H1 (cell line): Measurements from ENCODE around the gene CD7. TPM values are rescaled to one million over a fixed set of nuclear protein-coding genes. Genes with fewer than 3 reads are reported as not detected.

ENCODE experiments used
- SUZ12 ChIP-seq: fragments of 200-600 bp; sonication (generic); IDR thresholded peaks from 2 replicates; pipeline ENCODE4 v1.6.1; 2012; ENCODE audit warnings: mild to moderate bottlenecking, inconsistent platforms, low read length, moderate library complexity, mixed read lengths
- YY1 ChIP-seq: IDR thresholded peaks from 2 replicates; pipeline ENCODE4 v1.6.1; 2011; ENCODE audit warnings: low read depth, mild to moderate bottlenecking, low read length
- ZNF274 ChIP-seq: IDR thresholded peaks from 2 replicates; pipeline ENCODE4 v1.7.0; 2012; ENCODE audit warnings: low read length, borderline replicate concordance; ENCODE audit errors: extremely low read depth
- polyA plus RNA-seq, 7 experiments: library from polyadenylated mRNA; depleted of rRNA in 3 of 7; stranded (reverse) in 5 of 7; unstranded in 2 of 7; fragments of >200 nt in 5 of 7; fragments of 200-250 nt in 2 of 7; gene quantifications; 1 replicate in 5 of 7; 2 replicates in 1 of 7; 4 replicates in 1 of 7; pipeline versions ENCODE4 v1.2.1 to v1.2.3, GENCODE V29; 2011 to 2013; ENCODE audit warnings: missing spikeins in 2 of 7, mixed read lengths in 2 of 7
- total RNA-seq: library from RNA; stranded (reverse); fragmentation: NEBNext Ultra II Directional; extraction: Animal tissue kit (Norgen Biotek cat#: 25700); gene quantifications from 2 replicates; pipeline ENCODE4 v1.2.1, GENCODE V29; 2021

The CD7 gene
- total and polyA plus RNA-seq, 2 of the 8 experiments (the other 6 are each of a cell fraction or from before 2014, with no cell fraction given) = 0.83 to 0.86 TPM

DNA sequence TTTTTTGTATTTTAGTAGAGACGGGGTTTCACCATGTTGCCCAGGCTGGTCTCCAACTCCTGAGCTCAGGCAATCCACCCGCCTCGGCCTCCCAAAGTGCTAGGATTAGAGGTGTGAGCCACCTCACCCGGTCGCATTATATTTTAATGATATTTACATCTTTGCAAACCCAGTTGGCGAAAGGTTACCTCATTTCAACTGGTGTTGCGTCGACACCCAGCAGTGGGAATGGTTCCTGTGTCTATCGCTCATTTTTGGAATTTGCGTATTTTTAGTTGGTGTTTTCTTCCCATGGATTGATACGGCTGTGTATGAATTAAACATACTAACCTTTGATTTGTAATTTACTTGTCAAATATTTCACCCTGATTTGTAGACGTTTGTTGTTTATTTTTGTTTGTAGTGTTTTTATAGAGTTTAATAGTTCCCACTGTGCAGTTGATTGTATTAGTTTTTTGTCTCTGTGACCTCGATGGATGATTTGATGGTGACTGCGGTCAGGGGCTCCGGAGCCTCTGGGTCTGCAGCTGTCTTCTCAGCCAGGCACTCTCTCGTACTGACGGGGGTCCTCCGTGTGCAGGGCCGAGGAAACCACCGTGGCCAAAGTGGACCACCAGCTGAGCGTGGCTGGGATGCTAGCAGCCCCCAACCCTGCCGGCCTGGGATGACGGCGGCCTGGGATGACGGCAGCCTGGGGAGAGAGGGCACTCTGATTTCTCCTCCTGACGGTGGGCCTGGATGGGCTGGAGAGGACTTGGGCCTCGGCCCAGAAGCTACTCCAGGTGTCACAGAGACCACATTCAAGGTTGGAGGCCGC is 4.0 kb downstream of the CD7 start (continued):
- TF ChIP-seq YY1 = no peak
- TF ChIP-seq ZNF274 = no peak
- no peak for TF ChIP-seq SUZ12
